ENCODE measurements around the gene PLCD3.

Gene PLCD3

DNA sequence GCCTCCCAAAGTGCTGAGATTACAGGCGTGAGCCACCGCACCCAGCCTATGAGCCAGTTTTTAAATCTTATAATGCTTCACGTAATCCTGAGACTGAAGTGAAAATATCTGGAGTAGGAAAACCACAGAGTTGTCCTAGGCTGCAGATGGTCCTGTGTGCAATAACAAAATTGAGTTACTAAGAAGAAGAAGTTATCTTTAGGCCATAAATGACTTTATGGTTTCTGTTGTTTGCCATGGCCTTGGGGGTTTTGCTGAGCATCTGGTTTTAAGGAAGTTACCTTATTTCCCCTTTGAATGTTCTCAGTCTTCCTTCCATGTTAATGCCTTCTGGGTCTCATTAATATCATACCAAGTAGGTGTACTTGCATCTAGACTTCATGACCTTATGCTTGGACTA lies 54.7 kb downstream of the PLCD3 start:
- in situ Hi-C loops (cut with HindIII; ENCODE audit: low sequenced_read_pairs): no loop called here
- TF ChIP-seq, protein P1, sequence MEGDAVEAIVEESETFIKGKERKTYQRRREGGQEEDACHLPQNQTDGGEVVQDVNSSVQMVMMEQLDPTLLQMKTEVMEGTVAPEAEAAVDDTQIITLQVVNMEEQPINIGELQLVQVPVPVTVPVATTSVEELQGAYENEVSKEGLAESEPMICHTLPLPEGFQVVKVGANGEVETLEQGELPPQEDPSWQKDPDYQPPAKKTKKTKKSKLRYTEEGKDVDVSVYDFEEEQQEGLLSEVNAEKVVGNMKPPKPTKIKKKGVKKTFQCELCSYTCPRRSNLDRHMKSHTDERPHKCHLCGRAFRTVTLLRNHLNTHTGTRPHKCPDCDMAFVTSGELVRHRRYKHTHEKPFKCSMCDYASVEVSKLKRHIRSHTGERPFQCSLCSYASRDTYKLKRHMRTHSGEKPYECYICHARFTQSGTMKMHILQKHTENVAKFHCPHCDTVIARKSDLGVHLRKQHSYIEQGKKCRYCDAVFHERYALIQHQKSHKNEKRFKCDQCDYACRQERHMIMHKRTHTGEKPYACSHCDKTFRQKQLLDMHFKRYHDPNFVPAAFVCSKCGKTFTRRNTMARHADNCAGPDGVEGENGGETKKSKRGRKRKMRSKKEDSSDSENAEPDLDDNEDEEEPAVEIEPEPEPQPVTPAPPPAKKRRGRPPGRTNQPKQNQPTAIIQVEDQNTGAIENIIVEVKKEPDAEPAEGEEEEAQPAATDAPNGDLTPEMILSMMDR (IDR thresholded peaks at IDR 0.05; ENCODE audit: low read depth, low read length, missing control alignments): no peak
- DNase-seq (ENCODE audit: low read depth): no peak
- no peak overlapping the region for H3K4me3 ChIP-seq (ENCODE audit: low read depth, low read length)

- no peak for DNase-seq (ENCODE audit: low read depth)
- in situ Hi-C loops (cut with HindIII; ENCODE audit: low sequenced_read_pairs): no loop called here
Measured at GRCh38 chr17:45073414-45074070, 58.8 kb downstream of the PLCD3 start.

GRCh38 chr17:45070809-45071208 lies 61.5 kb downstream of the PLCD3 start:
- H3K4me3 ChIP-seq (ENCODE audit: low read depth, low read length): no peak overlapping the region
- TF ChIP-seq, protein P1 (IDR thresholded peaks at IDR 0.05; ENCODE audit: low read depth, low read length, missing control alignments): no peak
- DNase-seq (ENCODE audit: low read depth): no peak
- in situ Hi-C loops (cut with HindIII; ENCODE audit: low sequenced_read_pairs): no loop called here

More at GRCh38 chr17:45073414-45074070, 58.8 kb downstream of the PLCD3 start:
- TF ChIP-seq, protein P1 (IDR thresholded peaks at IDR 0.05; ENCODE audit: low read depth, low read length, missing control alignments): no peak
- H3K4me3 ChIP-seq (ENCODE audit: low read depth, low read length): no peak overlapping the region

DNA sequence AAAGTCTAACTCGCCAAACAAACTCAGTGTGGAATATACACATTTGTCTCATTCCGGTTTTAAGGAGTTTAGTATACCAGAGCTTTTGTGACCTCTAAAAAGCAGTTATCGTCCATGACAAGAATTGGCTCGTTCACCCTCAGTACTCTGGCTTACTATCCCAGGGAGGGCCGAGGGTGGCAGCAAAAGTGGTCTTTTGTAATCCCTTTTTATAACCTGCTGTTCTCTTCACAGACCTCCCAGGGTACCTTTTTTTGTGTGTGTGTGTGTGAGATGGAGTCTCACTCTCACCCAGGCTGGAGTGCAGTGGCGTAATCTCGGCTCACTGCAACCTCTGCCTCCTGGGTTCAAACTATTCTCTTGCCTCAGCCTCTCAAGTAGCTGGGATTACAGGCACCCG lies 62.3 kb downstream of the PLCD3 start:
- DNase-seq (ENCODE audit: low read depth): no peak
- TF ChIP-seq, protein P1 (IDR thresholded peaks at IDR 0.05; ENCODE audit: low read depth, low read length, missing control alignments): no peak
- in situ Hi-C loops (cut with HindIII; ENCODE audit: low sequenced_read_pairs): no loop called here
- no peak overlapping the region for H3K4me3 ChIP-seq (ENCODE audit: low read depth, low read length)

DNA sequence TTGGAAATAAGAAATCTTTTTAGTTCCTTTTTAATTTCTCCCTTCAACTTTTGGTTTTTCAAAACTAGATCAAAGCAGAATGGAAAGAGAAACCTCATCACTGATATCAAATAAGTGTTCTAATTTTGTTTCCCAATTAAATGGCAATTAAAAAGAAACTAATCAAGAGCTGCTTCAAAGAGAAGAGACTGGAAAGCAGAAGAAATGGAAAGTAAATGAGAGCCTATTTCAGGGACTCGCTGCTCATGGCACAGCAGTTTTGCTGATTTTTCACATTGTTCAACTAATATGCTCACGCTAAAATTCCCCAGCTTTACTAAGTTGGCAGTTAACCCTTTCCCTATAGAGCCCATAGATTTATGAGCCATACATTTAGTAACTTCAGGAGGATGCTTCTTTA lies 64.7 kb downstream of the PLCD3 start:
- TF ChIP-seq, protein P1 (IDR thresholded peaks at IDR 0.05; ENCODE audit: low read depth, low read length, missing control alignments): no peak
- H3K4me3 ChIP-seq (ENCODE audit: low read depth, low read length): no peak overlapping the region
- no peak for DNase-seq (ENCODE audit: low read depth)
- in situ Hi-C loops (cut with HindIII; ENCODE audit: low sequenced_read_pairs): no loop called here

GRCh38 chr17:45063198-45063597 lies 69.1 kb downstream of the PLCD3 start:
- in situ Hi-C loops (cut with HindIII; ENCODE audit: low sequenced_read_pairs): no loop called here
- DNase-seq (ENCODE audit: low read depth): no peak
- H3K4me3 ChIP-seq (ENCODE audit: low read depth, low read length): no peak overlapping the region
- TF ChIP-seq, protein P1 (IDR thresholded peaks at IDR 0.05; ENCODE audit: low read depth, low read length, missing control alignments): no peak
